ENCODE data around the gene P2RY4.
"Not testable (repeated sequence)": the region's sequence is repeated elsewhere in the genome, so short reads cannot be mapped to it uniquely, and the experiment has no call there.

The P2RY4 gene

DNA sequence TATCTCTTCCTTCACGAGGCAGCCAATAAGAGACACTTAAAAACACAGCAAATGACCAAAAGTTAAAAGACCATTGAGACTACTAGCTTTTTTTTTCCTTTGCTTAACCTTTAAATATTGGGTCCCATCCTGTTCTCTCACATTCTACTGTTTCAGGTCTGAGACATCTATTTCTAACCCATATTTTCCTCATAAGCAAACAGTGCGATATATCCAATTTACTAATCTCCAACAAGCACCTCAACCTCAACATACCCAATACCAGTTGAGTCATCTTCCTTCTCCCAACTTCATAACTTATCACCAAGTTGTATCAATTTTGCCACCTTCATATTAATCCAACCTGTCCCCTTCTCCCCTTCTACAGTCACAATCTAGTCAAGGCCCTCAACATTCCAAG is 18.5 kb downstream of the P2RY4 start:
- no peak for DNase-seq

DNA sequence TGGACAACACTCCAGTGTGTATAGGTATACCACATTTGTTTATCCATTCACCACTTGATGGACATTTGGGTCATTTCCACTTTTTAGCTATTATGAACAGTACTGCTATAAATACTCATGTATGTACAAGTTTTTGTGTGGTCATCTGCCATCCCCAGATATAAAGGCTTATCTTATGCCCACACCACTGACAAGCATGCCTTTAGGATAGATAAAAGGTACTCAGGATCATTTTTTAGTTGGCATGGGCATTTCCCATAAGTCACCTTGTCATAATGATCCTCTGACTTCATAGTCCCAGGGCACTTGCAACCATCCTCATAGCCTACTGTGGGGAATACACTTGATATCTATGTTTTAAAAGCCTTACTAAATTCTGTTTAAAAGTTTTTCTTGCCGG is 19.3 kb downstream of the P2RY4 start:
- DNase-seq = no peak

DNA sequence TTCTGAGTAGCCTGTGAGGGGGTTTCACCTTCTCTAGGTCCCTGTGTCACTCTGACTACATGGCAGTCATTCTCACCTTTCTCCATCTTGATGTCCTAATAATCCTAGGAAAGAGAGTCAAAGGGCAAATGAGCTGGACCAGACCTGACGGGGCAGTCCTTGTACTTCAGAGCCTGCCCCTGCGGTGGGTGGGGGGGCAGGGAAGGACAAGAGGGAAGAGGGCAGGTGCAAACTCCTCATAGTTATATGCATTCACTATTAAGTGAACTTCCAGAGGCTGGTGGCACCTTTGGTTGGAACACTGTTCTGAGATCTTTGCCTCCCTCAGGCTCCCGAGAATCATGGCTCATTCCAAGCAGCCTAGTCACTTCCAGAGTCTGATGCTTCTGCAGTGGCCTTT is 25.6 kb downstream of the P2RY4 start, which contains the start of gene AWAT1:
Gene AWAT1 (plus strand): TSS at position 301 of the 400 bp plus-strand sequence. CDS start 41 bp downstream, at position 342.
- no peak for DNase-seq

DNA sequence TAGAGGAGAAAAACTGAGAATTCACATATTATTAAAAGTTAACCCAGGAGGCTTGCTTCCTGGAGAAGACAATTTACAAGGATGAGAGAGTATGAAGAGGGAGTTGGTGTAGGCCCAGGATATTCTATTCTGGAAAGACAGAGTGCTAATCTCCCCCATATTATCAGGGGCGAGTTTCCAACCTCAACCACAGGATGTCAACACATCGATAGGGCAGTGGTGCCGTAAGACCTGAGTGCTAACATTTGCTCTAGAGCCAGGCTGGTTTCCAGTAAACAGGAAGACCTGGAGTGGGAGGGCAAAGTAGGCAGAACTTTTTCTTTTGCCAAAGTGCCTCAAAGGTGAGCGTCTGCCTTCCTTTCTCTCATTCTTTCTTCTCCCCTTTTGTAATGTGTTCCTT is 28.3 kb downstream of the P2RY4 start:
- DNase-seq = no peak

DNA sequence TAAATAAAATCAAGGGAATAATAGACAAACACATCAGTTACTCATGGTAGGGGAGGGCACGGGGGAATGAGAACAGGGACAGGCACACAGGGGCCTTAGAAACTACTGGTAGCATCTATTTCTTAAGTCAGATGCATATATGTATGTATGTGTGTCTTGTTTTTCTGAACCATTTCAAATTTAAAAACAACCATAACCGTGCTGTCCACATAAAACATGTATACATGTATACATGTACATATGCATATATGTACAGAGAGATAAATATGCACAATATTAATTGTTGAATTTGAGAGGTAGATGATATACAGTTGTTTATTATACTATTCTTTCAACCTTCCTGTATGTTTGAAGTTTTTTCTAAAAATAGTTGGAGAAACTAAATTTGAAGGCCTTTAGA is 33.3 kb downstream of the P2RY4 start:
- no peak for DNase-seq

DNA sequence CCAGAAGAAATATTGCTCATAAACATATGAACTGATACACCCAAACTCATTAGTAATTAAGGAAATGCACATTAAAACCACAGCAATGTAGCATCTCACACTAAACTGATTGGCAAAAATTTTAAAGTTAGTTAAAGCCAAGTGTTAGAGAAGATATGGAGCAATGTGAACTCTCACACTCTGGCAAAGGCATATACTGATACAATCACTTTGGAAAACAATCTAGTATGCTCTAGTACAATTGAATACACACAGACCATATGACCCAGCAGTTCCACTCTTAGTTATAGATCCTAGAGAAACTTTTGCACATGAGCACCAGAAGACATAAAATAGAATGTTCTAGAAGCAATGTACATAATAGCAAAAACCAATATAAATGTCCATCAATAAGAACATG is 34.0 kb downstream of the P2RY4 start:
- DNase-seq = no peak

DNA sequence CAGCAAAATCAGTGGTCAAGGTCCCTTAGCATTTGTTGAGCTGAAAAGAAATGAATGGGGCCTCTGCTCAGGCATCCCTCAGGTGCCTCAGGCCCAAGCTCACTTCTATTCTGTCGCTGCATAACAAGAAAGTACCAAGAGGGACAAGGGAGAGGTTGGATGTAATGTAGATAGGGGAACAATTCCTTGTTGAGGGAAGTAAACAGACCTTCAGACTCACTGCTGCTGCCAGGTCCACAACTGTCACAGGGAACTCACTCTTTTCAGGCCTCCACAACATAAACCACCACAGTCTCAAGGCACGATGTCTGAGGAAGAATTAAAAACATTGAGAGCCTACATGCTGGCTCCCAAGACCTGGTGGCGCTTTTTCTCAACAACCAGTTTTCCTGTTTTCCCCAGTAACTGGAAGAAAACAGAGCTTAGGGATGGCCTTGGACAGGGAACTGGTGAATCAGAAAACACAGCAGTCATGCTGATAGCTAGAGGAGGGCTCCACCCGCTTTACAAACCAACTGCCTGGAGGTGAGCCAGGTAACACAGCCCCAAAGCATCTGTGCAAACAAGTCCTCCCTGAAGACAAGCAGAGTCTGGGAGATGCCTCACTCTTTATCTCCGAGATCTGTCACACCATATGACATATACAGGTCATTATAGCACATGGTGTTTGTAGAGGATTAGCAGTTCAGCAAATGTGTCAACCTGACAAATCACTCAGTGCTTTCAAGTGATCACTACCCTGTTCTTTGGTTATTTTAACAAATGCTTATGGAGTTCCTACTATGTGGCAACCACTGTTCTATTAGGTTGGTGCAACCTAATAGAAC is 39.9 kb downstream of the P2RY4 start:
- DNase-seq = no peak

DNA sequence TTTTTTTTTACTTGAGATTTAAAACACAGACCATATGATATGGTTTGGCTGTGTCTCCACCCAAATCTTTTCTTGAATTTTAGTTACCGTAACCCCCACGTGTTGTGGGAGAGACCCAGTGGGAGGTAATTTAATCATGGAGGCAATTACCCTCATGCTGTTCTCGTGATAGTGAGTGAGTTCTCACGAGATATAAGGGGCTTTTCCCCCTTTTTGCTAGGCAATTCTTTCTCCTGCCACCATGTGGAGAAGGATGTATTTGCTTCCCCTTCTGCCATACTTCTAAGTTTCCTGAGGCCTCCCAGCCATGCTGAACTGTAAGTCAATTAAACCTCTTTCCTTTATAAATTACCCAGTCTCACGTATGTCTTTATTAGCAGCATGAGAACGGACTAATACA is 50.4 kb downstream of the P2RY4 start:
- DNase-seq = not testable (repeated sequence)

DNA sequence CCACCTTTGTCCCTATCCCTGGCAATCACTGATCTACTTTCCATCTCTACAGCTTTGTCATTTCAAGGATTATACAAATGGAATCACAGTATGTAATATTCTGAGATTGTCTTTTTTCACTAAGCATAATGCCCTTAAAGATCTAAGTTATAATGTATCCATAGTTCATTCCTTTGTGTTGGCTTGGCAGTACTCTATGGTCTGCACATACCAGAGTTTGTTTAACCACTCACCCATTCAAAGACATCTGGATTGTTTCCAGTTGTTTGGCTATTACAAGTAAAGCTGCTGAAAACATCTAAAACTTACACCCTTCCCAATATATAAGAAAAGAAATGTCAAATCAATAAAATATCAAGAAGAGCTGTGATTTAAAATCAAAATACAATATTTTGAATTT is 51.5 kb downstream of the P2RY4 start:
- DNase-seq = no peak
